Measurements from ENCODE around the gene CASP2. TPM values are rescaled to one million over a fixed set of nuclear protein-coding genes. Genes with fewer than 3 reads are reported as not detected.

The CASP2 gene
- total and polyA plus RNA-seq, 4 donors = 3.4 to 11.3 (median 4.1) TPM

DNA sequence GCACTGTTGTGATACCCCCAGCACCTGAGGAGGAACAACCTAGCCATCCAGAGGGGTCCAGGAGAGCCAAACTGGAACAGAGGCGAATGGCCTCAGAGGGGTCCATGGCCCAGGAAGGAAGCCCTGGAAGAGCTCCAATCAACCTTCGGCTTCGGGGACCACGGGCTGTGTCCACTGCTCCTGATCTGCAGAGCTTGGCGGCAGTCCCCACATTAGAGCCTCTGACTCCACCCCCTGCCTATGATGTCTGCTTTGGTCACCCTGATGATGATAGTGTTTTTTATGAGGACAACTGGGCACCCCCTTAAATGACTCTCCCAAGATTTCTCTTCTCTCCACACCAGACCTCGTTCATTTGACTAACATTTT is 1.6 kb upstream of the CASP2 start:
- WGBS = 77% methylated on average over 6 of the region's 6 CpGs
- Histone ChIP-seq H3K27ac (ENCODE audit: low read depth in 1 of 2, low read length in 2 of 2) (no peak overlapping the region), H3K4me3 (ENCODE audit: low read depth in 1 of 3, low read length in 3 of 3) (no peak overlapping the region), H3K9ac (ENCODE audit: low read depth in 1 of 2, low read length in 2 of 2) (no peak overlapping the region), H3K9me3 (ENCODE audit: control insufficient read depth in 4 of 4, low read length in 3 of 4) (no peaks in the 10 kb centered on the region), H3K36me3 (ENCODE audit: control insufficient read depth in 4 of 4, insufficient read depth in 3 of 4, low read depth in 1 of 4, low read length in 3 of 4) (peaks cover 0 to 2% (median 0%) of the 10 kb centered on the region in 4 donors), H3K4me1 (ENCODE audit: control insufficient read depth in 4 of 4, insufficient read depth in 4 of 4, low read length in 3 of 4) (peaks cover 6 to 46% (median 26%) of the 10 kb centered on the region in 4 donors), H3K27me3 (ENCODE audit: control insufficient read depth in 4 of 4, insufficient read depth in 4 of 4, low read length in 3 of 4) (no peaks in the 10 kb centered on the region)
- no peak for DNase-seq (ENCODE audit: low spot score)
- TF ChIP-seq FOXA2 (IDR thresholded peaks at IDR 0.05) (no peak), JUND (IDR thresholded peaks at IDR 0.05) (no peak), NR2F2 (IDR thresholded peaks at IDR 0.05) (no peak), RXRA (IDR thresholded peaks at IDR 0.05) (no peak), GABPA (IDR thresholded peaks at IDR 0.05 in 1 of 2, conservative IDR thresholded peaks at IDR 0.05 in 1 of 2) (no peak), YY1 (IDR thresholded peaks at IDR 0.05) (no peak)
- TF ChIP-seq, protein P1, sequence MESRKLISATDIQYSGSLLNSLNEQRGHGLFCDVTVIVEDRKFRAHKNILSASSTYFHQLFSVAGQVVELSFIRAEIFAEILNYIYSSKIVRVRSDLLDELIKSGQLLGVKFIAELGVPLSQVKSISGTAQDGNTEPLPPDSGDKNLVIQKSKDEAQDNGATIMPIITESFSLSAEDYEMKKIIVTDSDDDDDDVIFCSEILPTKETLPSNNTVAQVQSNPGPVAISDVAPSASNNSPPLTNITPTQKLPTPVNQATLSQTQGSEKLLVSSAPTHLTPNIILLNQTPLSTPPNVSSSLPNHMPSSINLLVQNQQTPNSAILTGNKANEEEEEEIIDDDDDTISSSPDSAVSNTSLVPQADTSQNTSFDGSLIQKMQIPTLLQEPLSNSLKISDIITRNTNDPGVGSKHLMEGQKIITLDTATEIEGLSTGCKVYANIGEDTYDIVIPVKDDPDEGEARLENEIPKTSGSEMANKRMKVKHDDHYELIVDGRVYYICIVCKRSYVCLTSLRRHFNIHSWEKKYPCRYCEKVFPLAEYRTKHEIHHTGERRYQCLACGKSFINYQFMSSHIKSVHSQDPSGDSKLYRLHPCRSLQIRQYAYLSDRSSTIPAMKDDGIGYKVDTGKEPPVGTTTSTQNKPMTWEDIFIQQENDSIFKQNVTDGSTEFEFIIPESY (IDR thresholded peaks at IDR 0.05) = no peak

DNA sequence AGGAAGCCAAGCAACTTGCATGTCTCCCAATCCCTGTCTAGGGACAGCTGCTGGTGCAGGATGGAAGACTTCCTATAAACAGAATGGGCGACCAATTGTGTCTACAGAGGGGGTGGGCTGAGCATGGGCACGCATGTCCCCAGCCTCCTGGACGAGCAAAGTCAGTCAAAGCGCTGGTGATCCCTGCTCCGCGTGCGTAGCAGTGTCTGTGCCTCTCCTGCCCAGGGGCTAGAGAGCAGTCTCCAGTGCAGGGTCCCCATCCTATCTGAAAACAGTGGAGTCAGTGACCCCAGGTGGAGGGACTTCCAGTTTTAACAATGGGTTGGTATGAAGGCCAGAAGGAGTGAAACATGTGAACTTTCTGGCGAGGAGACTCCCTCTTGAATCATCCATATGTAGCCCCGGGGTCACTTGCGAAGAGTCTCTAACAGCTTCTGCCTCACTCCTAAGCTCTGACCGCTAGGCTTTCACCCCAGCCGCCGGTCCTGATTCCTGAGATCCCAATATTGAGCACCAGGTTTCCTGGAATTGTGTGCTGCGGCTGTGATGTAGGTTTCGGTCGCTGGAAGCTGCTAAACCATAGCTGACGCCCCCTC is 714 bp upstream of the CASP2 start:
- H3K27ac ChIP-seq (ENCODE audit: low read depth in 1 of 2, low read length in 2 of 2) = peak overlapping the region in 1 of 2 donors; percentile 43
- H3K9me3 ChIP-seq (ENCODE audit: control insufficient read depth in 4 of 4, low read length in 3 of 4) = no peaks in the 10 kb centered on the region
- WGBS = 85% methylated on average over 17 of the region's 17 CpGs
- peak overlapping the region in 2 of 3 donors; percentile 2 to 10 for H3K4me3 ChIP-seq (ENCODE audit: low read depth in 1 of 3, low read length in 3 of 3)
- H3K36me3 ChIP-seq (ENCODE audit: control insufficient read depth in 4 of 4, insufficient read depth in 3 of 4, low read depth in 1 of 4, low read length in 3 of 4) = peaks cover 2 to 6% (median 4%) of the 10 kb centered on the region in 4 donors
- peaks cover 6 to 46% (median 26%) of the 10 kb centered on the region in 4 donors for H3K4me1 ChIP-seq (ENCODE audit: control insufficient read depth in 4 of 4, insufficient read depth in 4 of 4, low read length in 3 of 4)
- H3K9ac ChIP-seq (ENCODE audit: low read depth in 1 of 2, low read length in 2 of 2) = no peak overlapping the region
- no peak for TF ChIP-seq RXRA (IDR thresholded peaks at IDR 0.05)
- H3K27me3 ChIP-seq (ENCODE audit: control insufficient read depth in 4 of 4, insufficient read depth in 4 of 4, low read length in 3 of 4) = no peaks in the 10 kb centered on the region
- DNase-seq (ENCODE audit: low spot score) = no peak

DNA sequence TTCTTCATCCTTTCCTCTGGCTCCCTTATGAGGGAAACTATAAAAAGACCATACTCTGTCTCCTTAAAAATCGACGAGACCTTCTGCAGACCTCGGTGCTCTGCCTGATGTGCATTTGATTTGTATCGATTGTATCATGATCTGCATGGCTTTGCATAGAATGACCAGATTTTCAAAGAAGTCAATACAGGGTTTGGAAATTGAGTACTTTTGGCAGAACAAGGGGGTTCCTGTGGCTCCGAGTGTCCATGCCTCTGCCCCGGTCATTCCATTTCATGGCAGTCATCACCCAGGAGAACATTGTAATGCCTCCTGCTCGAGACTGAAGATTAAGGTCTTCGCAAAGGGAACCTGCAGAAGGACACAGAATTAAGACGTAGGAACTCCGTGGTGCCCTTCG is 685 bp downstream of the CASP2 start:
- H3K9me3 ChIP-seq (ENCODE audit: control insufficient read depth in 4 of 4, low read length in 3 of 4) = no peaks in the 10 kb centered on the region
- 7% methylated on average over 11 of the region's 11 CpGs for WGBS
- H3K4me3 ChIP-seq (ENCODE audit: low read depth in 1 of 3, low read length in 3 of 3) = peak overlapping the region; percentile 86 to 91 (median 90)
- no peaks in the 10 kb centered on the region for H3K27me3 ChIP-seq (ENCODE audit: control insufficient read depth in 4 of 4, insufficient read depth in 4 of 4, low read length in 3 of 4)
- TF ChIP-seq HNF4G (IDR thresholded peaks at IDR 0.05) (no peak), YY1 (IDR thresholded peaks at IDR 0.05) (no peak), EGR1 (IDR thresholded peaks at IDR 0.05; ENCODE audit: low read depth in 2 of 2) (no peak), FOXA1 (IDR thresholded peaks at IDR 0.05) (no peak), RAD21 (IDR thresholded peaks at IDR 0.05) (no peak), NR2F2 (IDR thresholded peaks at IDR 0.05) (no peak), GABPA (IDR thresholded peaks at IDR 0.05 in 1 of 2, conservative IDR thresholded peaks at IDR 0.05 in 1 of 2) (no peak), FOXA2 (IDR thresholded peaks at IDR 0.05) (no peak), JUND (IDR thresholded peaks at IDR 0.05) (no peak), HNF4A (conservative IDR thresholded peaks at IDR 0.05) (no peak), RXRA (IDR thresholded peaks at IDR 0.05) (no peak), TAF1 (conservative IDR thresholded peaks at IDR 0.05) (no peak), SP1 (IDR thresholded peaks at IDR 0.05) (no peak)
- TF ChIP-seq, protein P2, sequence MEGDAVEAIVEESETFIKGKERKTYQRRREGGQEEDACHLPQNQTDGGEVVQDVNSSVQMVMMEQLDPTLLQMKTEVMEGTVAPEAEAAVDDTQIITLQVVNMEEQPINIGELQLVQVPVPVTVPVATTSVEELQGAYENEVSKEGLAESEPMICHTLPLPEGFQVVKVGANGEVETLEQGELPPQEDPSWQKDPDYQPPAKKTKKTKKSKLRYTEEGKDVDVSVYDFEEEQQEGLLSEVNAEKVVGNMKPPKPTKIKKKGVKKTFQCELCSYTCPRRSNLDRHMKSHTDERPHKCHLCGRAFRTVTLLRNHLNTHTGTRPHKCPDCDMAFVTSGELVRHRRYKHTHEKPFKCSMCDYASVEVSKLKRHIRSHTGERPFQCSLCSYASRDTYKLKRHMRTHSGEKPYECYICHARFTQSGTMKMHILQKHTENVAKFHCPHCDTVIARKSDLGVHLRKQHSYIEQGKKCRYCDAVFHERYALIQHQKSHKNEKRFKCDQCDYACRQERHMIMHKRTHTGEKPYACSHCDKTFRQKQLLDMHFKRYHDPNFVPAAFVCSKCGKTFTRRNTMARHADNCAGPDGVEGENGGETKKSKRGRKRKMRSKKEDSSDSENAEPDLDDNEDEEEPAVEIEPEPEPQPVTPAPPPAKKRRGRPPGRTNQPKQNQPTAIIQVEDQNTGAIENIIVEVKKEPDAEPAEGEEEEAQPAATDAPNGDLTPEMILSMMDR (IDR thresholded peaks at IDR 0.05; ENCODE audit: low read depth, low read length, missing input control) = no peak
- TF ChIP-seq, protein P3, sequence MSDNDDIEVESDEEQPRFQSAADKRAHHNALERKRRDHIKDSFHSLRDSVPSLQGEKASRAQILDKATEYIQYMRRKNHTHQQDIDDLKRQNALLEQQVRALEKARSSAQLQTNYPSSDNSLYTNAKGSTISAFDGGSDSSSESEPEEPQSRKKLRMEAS (IDR thresholded peaks at IDR 0.05) = no peak
- TF ChIP-seq, protein P4, sequence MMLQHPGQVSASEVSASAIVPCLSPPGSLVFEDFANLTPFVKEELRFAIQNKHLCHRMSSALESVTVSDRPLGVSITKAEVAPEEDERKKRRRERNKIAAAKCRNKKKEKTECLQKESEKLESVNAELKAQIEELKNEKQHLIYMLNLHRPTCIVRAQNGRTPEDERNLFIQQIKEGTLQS (IDR thresholded peaks at IDR 0.05) = no peak
- TF ChIP-seq, protein P1 (IDR thresholded peaks at IDR 0.05) = no peak
- TF ChIP-seq, protein P5, sequence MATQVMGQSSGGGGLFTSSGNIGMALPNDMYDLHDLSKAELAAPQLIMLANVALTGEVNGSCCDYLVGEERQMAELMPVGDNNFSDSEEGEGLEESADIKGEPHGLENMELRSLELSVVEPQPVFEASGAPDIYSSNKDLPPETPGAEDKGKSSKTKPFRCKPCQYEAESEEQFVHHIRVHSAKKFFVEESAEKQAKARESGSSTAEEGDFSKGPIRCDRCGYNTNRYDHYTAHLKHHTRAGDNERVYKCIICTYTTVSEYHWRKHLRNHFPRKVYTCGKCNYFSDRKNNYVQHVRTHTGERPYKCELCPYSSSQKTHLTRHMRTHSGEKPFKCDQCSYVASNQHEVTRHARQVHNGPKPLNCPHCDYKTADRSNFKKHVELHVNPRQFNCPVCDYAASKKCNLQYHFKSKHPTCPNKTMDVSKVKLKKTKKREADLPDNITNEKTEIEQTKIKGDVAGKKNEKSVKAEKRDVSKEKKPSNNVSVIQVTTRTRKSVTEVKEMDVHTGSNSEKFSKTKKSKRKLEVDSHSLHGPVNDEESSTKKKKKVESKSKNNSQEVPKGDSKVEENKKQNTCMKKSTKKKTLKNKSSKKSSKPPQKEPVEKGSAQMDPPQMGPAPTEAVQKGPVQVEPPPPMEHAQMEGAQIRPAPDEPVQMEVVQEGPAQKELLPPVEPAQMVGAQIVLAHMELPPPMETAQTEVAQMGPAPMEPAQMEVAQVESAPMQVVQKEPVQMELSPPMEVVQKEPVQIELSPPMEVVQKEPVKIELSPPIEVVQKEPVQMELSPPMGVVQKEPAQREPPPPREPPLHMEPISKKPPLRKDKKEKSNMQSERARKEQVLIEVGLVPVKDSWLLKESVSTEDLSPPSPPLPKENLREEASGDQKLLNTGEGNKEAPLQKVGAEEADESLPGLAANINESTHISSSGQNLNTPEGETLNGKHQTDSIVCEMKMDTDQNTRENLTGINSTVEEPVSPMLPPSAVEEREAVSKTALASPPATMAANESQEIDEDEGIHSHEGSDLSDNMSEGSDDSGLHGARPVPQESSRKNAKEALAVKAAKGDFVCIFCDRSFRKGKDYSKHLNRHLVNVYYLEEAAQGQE (IDR thresholded peaks at IDR 0.05) = no peak
- no peak for DNase-seq (ENCODE audit: low spot score)
- peaks cover 7 to 16% (median 10%) of the 10 kb centered on the region in 4 donors for H3K36me3 ChIP-seq (ENCODE audit: control insufficient read depth in 4 of 4, insufficient read depth in 3 of 4, low read depth in 1 of 4, low read length in 3 of 4)
- peak overlapping the region; percentile 79 to 90 for H3K9ac ChIP-seq (ENCODE audit: low read depth in 1 of 2, low read length in 2 of 2)
- H3K4me1 ChIP-seq (ENCODE audit: control insufficient read depth in 4 of 4, insufficient read depth in 4 of 4, low read length in 3 of 4) = peaks cover 6 to 43% (median 26%) of the 10 kb centered on the region in 4 donors
- H3K27ac ChIP-seq (ENCODE audit: low read depth in 1 of 2, low read length in 2 of 2) = peak overlapping the region; percentile 80 to 85

Measured in liver (tissue), 9 donors.